GM12873 (cell line): ENCODE data around the gene DNAJC30.

Source experiments
- CTCF ChIP-seq: IDR thresholded peaks from 2 replicates; pipeline ENCODE4 v1.5.1; 2012; ENCODE audit warnings: low read depth, mild to moderate bottlenecking, moderate library complexity, low read length, control low read depth; ENCODE audit not compliant: insufficient read depth; ENCODE audit errors: missing control alignments

Gene DNAJC30

GRCh38 chr7:73667344-73668102 lies 15.7 kb downstream of the DNAJC30 start, which contains the start of gene VPS37D:
VPS37D (plus strand) TSS chr7:73667831; CDS start chr7:73667959, 128 bp downstream.
- TF ChIP-seq CTCF: peak; percentile 62

- no peak for TF ChIP-seq CTCF
Measured at GRCh38 chr7:73663033-73663432, 20.2 kb downstream of the DNAJC30 start.

- no peak for TF ChIP-seq CTCF
Measured at GRCh38 chr7:73659983-73660382, 23.3 kb downstream of the DNAJC30 start.

- no peak for TF ChIP-seq CTCF
Measured at GRCh38 chr7:73652541-73652949, 30.7 kb downstream of the DNAJC30 start.

- TF ChIP-seq CTCF: no peak
Measured at GRCh38 chr7:73650524-73650923, 32.7 kb downstream of the DNAJC30 start.

GRCh38 chr7:73649576-73649975 lies 33.7 kb downstream of the DNAJC30 start:
- TF ChIP-seq CTCF: no peak

GRCh38 chr7:73648593-73649332 lies 34.5 kb downstream of the DNAJC30 start:
- TF ChIP-seq CTCF: no peak
